Sigmoid colon (tissue), 4 donors: ENCODE data around the gene LSM2.

ENCODE experiments used
- EP300 ChIP-seq, 4 donors: sonication (generic); formaldehyde crosslinking; IDR thresholded peaks; one replicate each; pipeline ENCODE4 v1.6.1; 2017; ENCODE audit warnings: antibody characterized with exemption in 4 of 4
- POLR2A ChIP-seq, 2 donors: fragments of 450-650 bp; IDR thresholded peaks; one replicate each; pipeline ENCODE4 v1.6.1; 2016; ENCODE audit warnings: antibody characterized with exemption in 2 of 2, mild to moderate bottlenecking in 2 of 2, moderate library complexity in 2 of 2
- POLR2AphosphoS5 ChIP-seq, 4 donors: sonication (generic); formaldehyde crosslinking; IDR thresholded peaks; one replicate each; pipeline ENCODE4 v1.6.1; 2017; ENCODE audit warnings: antibody characterized with exemption in 4 of 4
- TF ChIP-seq, protein P1 (sequence below), 4 experiments: fragments of 450-650 bp in 3 of 4; fragments of 200-600 bp in 1 of 4; IDR thresholded peaks; one replicate each; pipeline ENCODE4 v1.5.1; 2016 to 2019; ENCODE audit warnings: antibody characterized with exemption in 4 of 4, mild to moderate bottlenecking in 3 of 4, moderate library complexity in 2 of 4

DNA sequence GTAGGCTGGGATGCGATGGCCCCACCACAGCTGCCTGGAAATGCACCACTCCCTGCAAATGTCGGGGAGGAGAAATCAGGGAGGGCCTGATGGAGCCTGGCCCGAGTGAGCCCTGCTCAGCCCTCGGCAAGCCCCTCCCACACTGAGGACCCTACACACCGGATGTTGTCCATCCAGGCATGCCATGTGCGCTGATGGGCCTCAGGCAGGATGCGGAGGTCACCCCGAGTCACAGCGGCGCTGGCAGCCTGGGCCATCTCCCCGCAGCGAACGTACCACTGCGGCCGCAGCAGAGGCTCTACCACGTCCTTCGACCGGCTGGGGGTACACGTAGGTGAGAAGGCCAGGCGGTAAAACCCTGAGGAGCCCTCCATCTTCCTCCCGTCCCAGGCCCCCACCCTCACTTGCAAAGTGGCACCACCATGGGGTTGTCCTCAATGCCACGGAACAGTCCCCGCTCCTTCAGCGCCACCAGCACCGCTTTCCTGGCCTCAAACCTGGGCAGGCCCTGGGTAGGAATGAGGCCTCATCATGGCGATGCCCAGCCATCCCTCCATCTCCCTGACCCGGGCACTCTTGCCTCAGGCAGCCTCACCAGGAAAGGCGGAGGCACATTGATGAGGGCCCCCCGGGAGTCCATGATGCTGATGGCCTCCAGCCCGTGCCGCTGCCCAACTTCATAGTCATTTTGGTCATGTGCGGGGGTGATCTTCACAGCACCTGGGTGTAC is 24.5 kb downstream of the LSM2 start:
- TF ChIP-seq, protein P1, sequence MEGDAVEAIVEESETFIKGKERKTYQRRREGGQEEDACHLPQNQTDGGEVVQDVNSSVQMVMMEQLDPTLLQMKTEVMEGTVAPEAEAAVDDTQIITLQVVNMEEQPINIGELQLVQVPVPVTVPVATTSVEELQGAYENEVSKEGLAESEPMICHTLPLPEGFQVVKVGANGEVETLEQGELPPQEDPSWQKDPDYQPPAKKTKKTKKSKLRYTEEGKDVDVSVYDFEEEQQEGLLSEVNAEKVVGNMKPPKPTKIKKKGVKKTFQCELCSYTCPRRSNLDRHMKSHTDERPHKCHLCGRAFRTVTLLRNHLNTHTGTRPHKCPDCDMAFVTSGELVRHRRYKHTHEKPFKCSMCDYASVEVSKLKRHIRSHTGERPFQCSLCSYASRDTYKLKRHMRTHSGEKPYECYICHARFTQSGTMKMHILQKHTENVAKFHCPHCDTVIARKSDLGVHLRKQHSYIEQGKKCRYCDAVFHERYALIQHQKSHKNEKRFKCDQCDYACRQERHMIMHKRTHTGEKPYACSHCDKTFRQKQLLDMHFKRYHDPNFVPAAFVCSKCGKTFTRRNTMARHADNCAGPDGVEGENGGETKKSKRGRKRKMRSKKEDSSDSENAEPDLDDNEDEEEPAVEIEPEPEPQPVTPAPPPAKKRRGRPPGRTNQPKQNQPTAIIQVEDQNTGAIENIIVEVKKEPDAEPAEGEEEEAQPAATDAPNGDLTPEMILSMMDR (IDR thresholded peaks at IDR 0.05) = no peak
- TF ChIP-seq POLR2A (IDR thresholded peaks at IDR 0.05) (no peak), POLR2AphosphoS5 (IDR thresholded peaks at IDR 0.05) (no peak), EP300 (IDR thresholded peaks at IDR 0.05) (no peak)
